SK-N-SH (cell line): Measurements from ENCODE around the gene TFDP3. TPM values are rescaled to one million over a fixed set of nuclear protein-coding genes. Genes with fewer than 3 reads are reported as not detected.

Experiments used
- CTCF ChIA-PET: fragments of 300-600, 350-600 bp; formaldehyde crosslinking; extraction: SDS; loops from one replicate; lab custom pipeline; 2021; lab: Yijun Ruan, JAX
- POLR2A ChIA-PET: fragments of 350-600 bp; sonication (Branson Sonifier 250); formaldehyde crosslinking; extraction: SDS; loops from one replicate; lab custom pipeline; 2020; ENCODE audit warnings: antibody characterized with exemption, inconsistent platforms; lab: Yijun Ruan, JAX
- DNase-seq: peaks from one replicate; pipeline ENCODE4 v3.0.0; 2012
- H2AFZ ChIP-seq: fragments of 200-600 bp; sonication (generic); 2 replicates; pipeline ENCODE4 v1.8.1; 2016; ENCODE audit warnings: antibody characterized with exemption, mild to moderate bottlenecking, low read depth
- H3F3A ChIP-seq: fragments of 200-600 bp; sonication (generic); replicated peaks from 2 replicates; pipeline ENCODE3; 2016; ENCODE audit warnings: antibody characterized with exemption, mild to moderate bottlenecking; ENCODE audit not compliant: insufficient read depth
- H3K27ac ChIP-seq, 2 experiments: fragments of 200-500 bp in 1 of 2; fragments of 200-600 bp in 1 of 2; sonication (Bioruptor generic) in 1 of 2; sonication (generic), shearing (Covaris generic) in 1 of 2; 2 replicates each; pipeline versions ENCODE4 v1.5.1 to v1.6.1; 2014 to 2016; ENCODE audit warnings: low read depth in 2 of 2, inconsistent platforms in 1 of 2, low read length in 1 of 2, mild to moderate bottlenecking in 1 of 2, mixed read lengths in 1 of 2
- H3K27me3 ChIP-seq: fragments of 200-600 bp; sonication (generic), shearing (Covaris generic); 2 replicates; pipeline ENCODE4 v1.6.1; 2016; ENCODE audit warnings: mixed run types; ENCODE audit not compliant: insufficient read depth
- H3K36me3 ChIP-seq, 2 experiments: fragments of 200-500 bp in 1 of 2; fragments of 200-600 bp in 1 of 2; sonication (Bioruptor generic) in 1 of 2; sonication (generic) in 1 of 2; replicated peaks in 1 of 2; 2 replicates each; pipeline versions ENCODE3 to v1.5.1; 2014 to 2016; ENCODE audit warnings: low read length in 1 of 2, mild to moderate bottlenecking in 1 of 2; ENCODE audit not compliant: insufficient read depth in 2 of 2, control insufficient read depth in 1 of 2
- H3K4me1 ChIP-seq, 2 experiments: fragments of 200-500 bp in 1 of 2; fragments of 200-600 bp in 1 of 2; sonication (Bioruptor generic) in 1 of 2; sonication (generic), shearing (Covaris generic) in 1 of 2; 2 replicates each; pipeline versions ENCODE4 v1.5.1 to v1.6.1; 2014 to 2016; ENCODE audit warnings: low read depth in 1 of 2, low read length in 1 of 2, mixed run types in 1 of 2; ENCODE audit not compliant: insufficient read depth in 2 of 2, control insufficient read depth in 1 of 2
- H3K4me2 ChIP-seq: fragments of 200-600 bp; sonication (generic), shearing (Covaris generic); 2 replicates; pipeline ENCODE4 v1.6.1; 2017; ENCODE audit warnings: mixed run types
- H3K4me3 ChIP-seq, 2 experiments: fragments of 200-500 bp in 1 of 2; fragments of 200-600 bp in 1 of 2; sonication (Bioruptor generic) in 1 of 2; sonication (generic), shearing (Covaris generic) in 1 of 2; 2 replicates each; pipeline versions ENCODE4 v1.5.1 to v1.8.1; 2014 to 2016; ENCODE audit warnings: low read depth in 2 of 2, inconsistent platforms in 1 of 2, low read length in 1 of 2, mild to moderate bottlenecking in 1 of 2, mixed read lengths in 1 of 2, moderate library complexity in 1 of 2
- H3K79me2 ChIP-seq: fragments of 200-600 bp; sonication (generic); 2 replicates; pipeline ENCODE4 v1.8.1; 2017; ENCODE audit warnings: mild to moderate bottlenecking; ENCODE audit not compliant: insufficient read depth
- H3K9ac ChIP-seq: fragments of 200-600 bp; sonication (generic); 2 replicates; pipeline ENCODE4 v1.6.1; 2017; ENCODE audit warnings: mixed run types
- H3K9me2 ChIP-seq: fragments of 200-600 bp; sonication (generic); 2 replicates; pipeline ENCODE4 v1.6.1; 2017; ENCODE audit warnings: mixed run types
- H3K9me3 ChIP-seq: fragments of 200-600 bp; sonication (generic); 2 replicates; pipeline ENCODE4 v1.6.1; 2017; ENCODE audit warnings: mixed run types, mild to moderate bottlenecking, moderate library complexity
- H4K20me1 ChIP-seq: fragments of 200-600 bp; sonication (generic); 2 replicates; pipeline ENCODE4 v1.6.1; 2017; ENCODE audit warnings: mild to moderate bottlenecking, mixed run types; ENCODE audit not compliant: insufficient read depth
- CHD2 ChIP-seq: fragments of 150-350 bp; IDR thresholded peaks from 2 replicates; pipeline ENCODE4 v1.6.1; 2018; ENCODE audit warnings: low read length; ENCODE audit not compliant: partially characterized antibody
- ELF1 ChIP-seq: IDR thresholded peaks from 2 replicates; pipeline ENCODE4 v1.4.0; 2012
- EZH2phosphoT487 ChIP-seq: fragments of 200-600 bp; sonication (generic); IDR thresholded peaks from 2 replicates; pipeline ENCODE4 v1.6.1; 2017; ENCODE audit warnings: low read depth, mixed run types, mild to moderate bottlenecking, antibody characterized with exemption, moderate library complexity, borderline replicate concordance
- FOXJ3 ChIP-seq: sonication (generic); formaldehyde crosslinking; IDR thresholded peaks from 2 replicates; pipeline ENCODE4 v1.5.1; 2020; ENCODE audit warnings: mild to moderate bottlenecking, missing genetic modification reagents
- FOXM1 ChIP-seq: IDR thresholded peaks from 2 replicates; pipeline ENCODE4 v1.4.0; 2012; ENCODE audit warnings: low read depth, mild to moderate bottlenecking
- GABPA ChIP-seq: IDR thresholded peaks from 2 replicates; pipeline ENCODE4 v1.4.0; 2012; ENCODE audit warnings: low read depth, mild to moderate bottlenecking
- GATA2 ChIP-seq: sonication (generic); formaldehyde crosslinking; IDR thresholded peaks from 2 replicates; pipeline ENCODE4 v1.5.0; 2020; ENCODE audit warnings: mild to moderate bottlenecking, missing genetic modification reagents
- NFIC ChIP-seq: IDR thresholded peaks from 2 replicates; pipeline ENCODE4 v1.4.0; 2012; ENCODE audit warnings: borderline replicate concordance
- POLR2AphosphoS5 ChIP-seq: IDR thresholded peaks from 2 replicates; pipeline ENCODE4 v1.6.1; 2012; ENCODE audit warnings: low read depth, low read length
- RCOR1 ChIP-seq: fragments of 150-350 bp; IDR thresholded peaks from 2 replicates; pipeline ENCODE4 v1.6.1; 2017; ENCODE audit warnings: antibody characterized with exemption, low read length
- RFX5 ChIP-seq: IDR thresholded peaks from 2 replicates; pipeline ENCODE4 v1.6.1; 2012; ENCODE audit warnings: mild to moderate bottlenecking, improper control_type of control experiment, low read length
- SMC3 ChIP-seq: IDR thresholded peaks from 2 replicates; pipeline ENCODE4 v1.6.1; 2012; ENCODE audit warnings: low read depth, low read length, improper control_type of control experiment
- TCF12 ChIP-seq: IDR thresholded peaks from 2 replicates; pipeline ENCODE4 v1.4.0; 2012
- TEAD4 ChIP-seq: IDR thresholded peaks from 2 replicates; pipeline ENCODE4 v1.4.0; 2012; ENCODE audit warnings: mild to moderate bottlenecking, borderline replicate concordance; ENCODE audit not compliant: insufficient read depth
- YY1 ChIP-seq: IDR thresholded peaks from 2 replicates; pipeline ENCODE4 v1.4.0; 2012; ENCODE audit warnings: low read depth, mild to moderate bottlenecking
- WGBS: methylation state at CpG from one replicate; pipeline ENCODE4 v1.1.6; 2017; ENCODE audit warnings: low lambda C conversion rate; 5-methylcytosine and 5-hydroxymethylcytosine counted together
- polyA plus RNA-seq, 3 experiments: library from polyadenylated mRNA; depleted of rRNA; stranded (reverse); fragments of >200 nt; gene quantifications; 2 replicates each; pipeline ENCODE4 v1.2.3, GENCODE V29; 2012
- TF ChIP-seq, protein P1 (sequence below): IDR thresholded peaks from 2 replicates; pipeline ENCODE4 v1.6.1; 2012; ENCODE audit warnings: mild to moderate bottlenecking, low read depth, low read length, moderate library complexity
- TF ChIP-seq, protein P2 (sequence below): fragments of 150-350 bp; IDR thresholded peaks from 2 replicates; pipeline ENCODE4 v1.6.1; 2016; ENCODE audit warnings: mild to moderate bottlenecking, low read depth, low read length
- TF ChIP-seq, protein P3 (sequence below): IDR thresholded peaks from 2 replicates; pipeline ENCODE4 v1.4.0; 2012; ENCODE audit warnings: low read depth, borderline replicate concordance
- TF ChIP-seq, protein P4 (sequence below): IDR thresholded peaks from 2 replicates; pipeline ENCODE4 v1.4.0; 2012; ENCODE audit warnings: low read depth
- TF ChIP-seq, protein P5 (sequence below): fragments of 150-350 bp; IDR thresholded peaks from 2 replicates; pipeline ENCODE4 v1.6.1; 2017; ENCODE audit warnings: antibody characterized with exemption, low read length, low read depth, borderline replicate concordance

The TFDP3 gene
- polyA plus RNA-seq, 1 of the 3 experiments (the other 2 are of a cell fraction), result not detected

DNA sequence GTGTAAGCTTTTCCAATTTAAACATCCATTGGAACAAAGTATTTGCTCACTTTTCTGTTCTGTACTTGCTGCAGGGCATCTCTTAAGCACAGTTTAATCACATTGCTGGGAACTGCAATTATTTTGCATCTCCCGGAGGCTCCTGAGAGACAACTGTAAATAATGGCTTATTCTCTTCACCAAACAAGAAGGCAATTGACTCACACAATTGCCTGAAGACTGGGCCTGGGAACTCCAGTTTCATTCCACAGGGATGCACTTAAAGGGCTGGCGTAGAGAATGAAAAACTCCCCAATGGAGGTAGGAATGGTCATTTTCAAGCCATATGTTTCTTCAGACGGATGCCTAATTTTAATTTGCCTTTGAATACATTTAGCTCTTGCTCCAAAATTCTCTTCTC is 29.5 kb downstream of the TFDP3 start:
- no peaks in the 10 kb centered on the region for H3K4me1 ChIP-seq
- CTCF ChIA-PET, result interaction anchor here (2.0 kb wide), 1 partner anchor 17 kb away, joined by 7 read pairs; no protein-coding TSS in a partner anchor
- H3K4me3 ChIP-seq, result no peak overlapping the region
- DNase-seq, result no peak
- H2AFZ ChIP-seq, result no peak overlapping the region
- 32% methylated on average over 3 of the region's 3 CpGs for WGBS
- H3K9ac ChIP-seq, result no peak overlapping the region
- H3K9me2 ChIP-seq, result no peaks in the 10 kb centered on the region
- no peaks in the 10 kb centered on the region for H3K9me3 ChIP-seq
- no peak overlapping the region for H3K27ac ChIP-seq
- H3K4me2 ChIP-seq, result no peak overlapping the region
- H3K36me3 ChIP-seq, result no peaks in the 10 kb centered on the region
- TF ChIP-seq, protein P1, sequence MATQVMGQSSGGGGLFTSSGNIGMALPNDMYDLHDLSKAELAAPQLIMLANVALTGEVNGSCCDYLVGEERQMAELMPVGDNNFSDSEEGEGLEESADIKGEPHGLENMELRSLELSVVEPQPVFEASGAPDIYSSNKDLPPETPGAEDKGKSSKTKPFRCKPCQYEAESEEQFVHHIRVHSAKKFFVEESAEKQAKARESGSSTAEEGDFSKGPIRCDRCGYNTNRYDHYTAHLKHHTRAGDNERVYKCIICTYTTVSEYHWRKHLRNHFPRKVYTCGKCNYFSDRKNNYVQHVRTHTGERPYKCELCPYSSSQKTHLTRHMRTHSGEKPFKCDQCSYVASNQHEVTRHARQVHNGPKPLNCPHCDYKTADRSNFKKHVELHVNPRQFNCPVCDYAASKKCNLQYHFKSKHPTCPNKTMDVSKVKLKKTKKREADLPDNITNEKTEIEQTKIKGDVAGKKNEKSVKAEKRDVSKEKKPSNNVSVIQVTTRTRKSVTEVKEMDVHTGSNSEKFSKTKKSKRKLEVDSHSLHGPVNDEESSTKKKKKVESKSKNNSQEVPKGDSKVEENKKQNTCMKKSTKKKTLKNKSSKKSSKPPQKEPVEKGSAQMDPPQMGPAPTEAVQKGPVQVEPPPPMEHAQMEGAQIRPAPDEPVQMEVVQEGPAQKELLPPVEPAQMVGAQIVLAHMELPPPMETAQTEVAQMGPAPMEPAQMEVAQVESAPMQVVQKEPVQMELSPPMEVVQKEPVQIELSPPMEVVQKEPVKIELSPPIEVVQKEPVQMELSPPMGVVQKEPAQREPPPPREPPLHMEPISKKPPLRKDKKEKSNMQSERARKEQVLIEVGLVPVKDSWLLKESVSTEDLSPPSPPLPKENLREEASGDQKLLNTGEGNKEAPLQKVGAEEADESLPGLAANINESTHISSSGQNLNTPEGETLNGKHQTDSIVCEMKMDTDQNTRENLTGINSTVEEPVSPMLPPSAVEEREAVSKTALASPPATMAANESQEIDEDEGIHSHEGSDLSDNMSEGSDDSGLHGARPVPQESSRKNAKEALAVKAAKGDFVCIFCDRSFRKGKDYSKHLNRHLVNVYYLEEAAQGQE, result no peak
- TF ChIP-seq RFX5 (no peak), GATA2 (CRISPR knock-in tag) (no peak), NFIC (no peak), ELF1 (no peak), CHD2 (no peak), FOXM1 (no peak), FOXJ3 (CRISPR knock-in tag) (no peak), POLR2AphosphoS5 (no peak), TCF12 (no peak), EZH2phosphoT487 (no peak), RCOR1 (no peak), YY1 (no peak), GABPA (no peak), SMC3 (no peak), TEAD4 (no peak)
- TF ChIP-seq, protein P2, sequence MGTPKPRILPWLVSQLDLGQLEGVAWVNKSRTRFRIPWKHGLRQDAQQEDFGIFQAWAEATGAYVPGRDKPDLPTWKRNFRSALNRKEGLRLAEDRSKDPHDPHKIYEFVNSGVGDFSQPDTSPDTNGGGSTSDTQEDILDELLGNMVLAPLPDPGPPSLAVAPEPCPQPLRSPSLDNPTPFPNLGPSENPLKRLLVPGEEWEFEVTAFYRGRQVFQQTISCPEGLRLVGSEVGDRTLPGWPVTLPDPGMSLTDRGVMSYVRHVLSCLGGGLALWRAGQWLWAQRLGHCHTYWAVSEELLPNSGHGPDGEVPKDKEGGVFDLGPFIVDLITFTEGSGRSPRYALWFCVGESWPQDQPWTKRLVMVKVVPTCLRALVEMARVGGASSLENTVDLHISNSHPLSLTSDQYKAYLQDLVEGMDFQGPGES, result no peak
- TF ChIP-seq, protein P3, sequence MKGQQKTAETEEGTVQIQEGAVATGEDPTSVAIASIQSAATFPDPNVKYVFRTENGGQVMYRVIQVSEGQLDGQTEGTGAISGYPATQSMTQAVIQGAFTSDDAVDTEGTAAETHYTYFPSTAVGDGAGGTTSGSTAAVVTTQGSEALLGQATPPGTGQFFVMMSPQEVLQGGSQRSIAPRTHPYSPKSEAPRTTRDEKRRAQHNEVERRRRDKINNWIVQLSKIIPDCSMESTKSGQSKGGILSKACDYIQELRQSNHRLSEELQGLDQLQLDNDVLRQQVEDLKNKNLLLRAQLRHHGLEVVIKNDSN, result no peak
- TF ChIP-seq, protein P4, sequence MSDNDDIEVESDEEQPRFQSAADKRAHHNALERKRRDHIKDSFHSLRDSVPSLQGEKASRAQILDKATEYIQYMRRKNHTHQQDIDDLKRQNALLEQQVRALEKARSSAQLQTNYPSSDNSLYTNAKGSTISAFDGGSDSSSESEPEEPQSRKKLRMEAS, result no peak
- TF ChIP-seq, protein P5, sequence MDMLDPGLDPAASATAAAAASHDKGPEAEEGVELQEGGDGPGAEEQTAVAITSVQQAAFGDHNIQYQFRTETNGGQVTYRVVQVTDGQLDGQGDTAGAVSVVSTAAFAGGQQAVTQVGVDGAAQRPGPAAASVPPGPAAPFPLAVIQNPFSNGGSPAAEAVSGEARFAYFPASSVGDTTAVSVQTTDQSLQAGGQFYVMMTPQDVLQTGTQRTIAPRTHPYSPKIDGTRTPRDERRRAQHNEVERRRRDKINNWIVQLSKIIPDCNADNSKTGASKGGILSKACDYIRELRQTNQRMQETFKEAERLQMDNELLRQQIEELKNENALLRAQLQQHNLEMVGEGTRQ, result no peak
- H4K20me1 ChIP-seq, result no peaks in the 10 kb centered on the region
- H3F3A ChIP-seq, result no peaks in the 10 kb centered on the region
- no peaks in the 10 kb centered on the region for H3K79me2 ChIP-seq
- H3K27me3 ChIP-seq, result no peaks in the 10 kb centered on the region
- POLR2A ChIA-PET, result no interaction called here
